Keratinocyte (primary cell): ENCODE data around the gene PIK3CA. TPM values are rescaled to one million over a fixed set of nuclear protein-coding genes. Genes with fewer than 3 reads are reported as not detected.

Experiments used
- DNase-seq: peaks from one replicate; pipeline ENCODE4 v3.0.0-alpha.2; 2011; ENCODE audit warnings: low read depth, missing footprints, low spot score
- FAIRE-seq: peaks from 2 replicates; lab custom pipeline; 2011; peaks lifted over from hg19 to GRCh38; lab: Jason Lieb, UNC
- H2AFZ ChIP-seq: 2 replicates; pipeline ENCODE4 v1.6.0; 2012; ENCODE audit warnings: low read length, control low read depth, inconsistent platforms; ENCODE audit not compliant: control insufficient read depth
- H3K27ac ChIP-seq: 2 replicates; pipeline ENCODE4 v1.5.1; 2011; ENCODE audit warnings: low read length; ENCODE audit not compliant: control insufficient read depth, insufficient read depth
- H3K27me3 ChIP-seq: 3 replicates; pipeline ENCODE4 v1.6.0; 2011; ENCODE audit warnings: low read length; ENCODE audit not compliant: control insufficient read depth, insufficient read depth; ENCODE audit errors: extremely low read depth
- H3K36me3 ChIP-seq, 2 experiments: 2 replicates in 1 of 2; 3 replicates in 1 of 2; pipeline ENCODE4 v1.5.1; 2011; ENCODE audit warnings: low read length in 2 of 2, mild to moderate bottlenecking in 1 of 2; ENCODE audit not compliant: control insufficient read depth in 2 of 2, insufficient read depth in 2 of 2; ENCODE audit errors: extremely low read depth in 1 of 2
- H3K4me1 ChIP-seq: 3 replicates; pipeline ENCODE4 v1.5.1; 2011; ENCODE audit warnings: low read length; ENCODE audit not compliant: control insufficient read depth, insufficient read depth; ENCODE audit errors: extremely low read depth
- H3K4me2 ChIP-seq: 3 replicates; pipeline ENCODE4 v1.6.0; 2011; ENCODE audit warnings: low read depth, low read length; ENCODE audit not compliant: control insufficient read depth, insufficient read depth; ENCODE audit errors: extremely low read depth
- H3K4me3 ChIP-seq, 3 experiments: fragments of 200-600 bp in 1 of 3; sonication (generic) in 1 of 3; 2 replicates in 2 of 3; 3 replicates in 1 of 3; pipeline ENCODE4 v1.5.1; 2011 to 2016; ENCODE audit warnings: low read length in 3 of 3, mild to moderate bottlenecking in 3 of 3, control low read depth in 2 of 3, inconsistent platforms in 1 of 3, low read depth in 1 of 3, mixed read lengths in 1 of 3, mixed run types in 1 of 3, moderate library complexity in 1 of 3; ENCODE audit not compliant: control insufficient read depth in 2 of 3, insufficient read depth in 2 of 3; ENCODE audit errors: extremely low read depth in 1 of 3
- H3K79me2 ChIP-seq: 2 replicates; pipeline ENCODE4 v1.6.0; 2012; ENCODE audit warnings: low read length; ENCODE audit not compliant: control insufficient read depth, insufficient read depth
- H3K9ac ChIP-seq: 3 replicates; pipeline ENCODE4 v1.6.0; 2011; ENCODE audit warnings: low read length; ENCODE audit not compliant: control insufficient read depth, insufficient read depth; ENCODE audit errors: extremely low read depth
- H3K9me1 ChIP-seq: 3 replicates; pipeline ENCODE4 v1.6.0; 2011; ENCODE audit warnings: low read length; ENCODE audit not compliant: control insufficient read depth, insufficient read depth; ENCODE audit errors: extremely low read depth
- H3K9me3 ChIP-seq: 2 replicates; pipeline ENCODE4 v1.5.1; 2012; ENCODE audit warnings: low read depth, low read length; ENCODE audit not compliant: control insufficient read depth
- H4K20me1 ChIP-seq: 3 replicates; pipeline ENCODE4 v1.6.0; 2011; ENCODE audit warnings: low read length; ENCODE audit not compliant: control insufficient read depth, insufficient read depth; ENCODE audit errors: extremely low read depth
- CTCF ChIP-seq, 3 experiments: IDR thresholded peaks in 1 of 3; conservative IDR thresholded peaks in 1 of 3; optimal IDR thresholded peaks in 1 of 3; 2 replicates in 2 of 3; 3 replicates in 1 of 3; pipeline versions ENCODE3 to v1.5.1; 2011; ENCODE audit warnings: low read length in 3 of 3, mild to moderate bottlenecking in 3 of 3, moderate library complexity in 2 of 3, control low read depth in 1 of 3, inconsistent platforms in 1 of 3; ENCODE audit not compliant: insufficient read depth in 2 of 3; ENCODE audit errors: extremely low read depth in 1 of 3
- EZH2 ChIP-seq: IDR thresholded peaks from one replicate; pipeline ENCODE4 v1.6.1; 2012; ENCODE audit warnings: inconsistent platforms, mild to moderate bottlenecking, low read length, moderate library complexity
- dilution Hi-C: fragments of 300-500 bp; cut with MboI; formaldehyde crosslinking; loops from one replicate; pipeline ENCODE4 v1.7.0; 2020; ENCODE audit warnings: low sequenced_read_pairs; ENCODE audit not compliant: extremely low pct_ligation_motif_present
- polyA plus RNA-seq, 5 experiments: library from polyadenylated mRNA; depleted of rRNA in 3 of 5; stranded (reverse) in 3 of 5; stranded (forward) in 1 of 5; unstranded in 1 of 5; fragments of >200 nt; gene quantifications; 1 replicate in 1 of 5; 2 replicates in 3 of 5; 3 replicates in 1 of 5; pipeline versions ENCODE4 v1.2.1 to v1.2.3, GENCODE V29; 2011 to 2012; ENCODE audit warnings: missing spikeins in 2 of 5, low read depth in 1 of 5, low replicate concordance in 1 of 5

PIK3CA gene
- polyA plus RNA-seq, 1 donor (not counting 4 experiments of a cell fraction or from before 2014, with no cell fraction given): 12.0 TPM

- Histone ChIP-seq H3K27me3 (no peaks in the 10 kb centered on the region), H3K79me2 (peaks cover 5% of the 10 kb centered on the region), H2AFZ (no peak overlapping the region), H3K4me3 (no peak overlapping the region), H3K9me1 (no peaks in the 10 kb centered on the region), H3K9ac (no peak overlapping the region), H4K20me1 (no peaks in the 10 kb centered on the region), H3K9me3 (no peaks in the 10 kb centered on the region), H3K27ac (no peak overlapping the region), H3K36me3 (no peaks in the 10 kb centered on the region), H3K4me2 (no peak overlapping the region), H3K4me1 (no peaks in the 10 kb centered on the region)
- FAIRE-seq (no peak), DNase-seq (no peak)
- dilution Hi-C loops: no loop called here
- TF ChIP-seq CTCF (optimal IDR thresholded peaks at IDR 0.05 in 1 of 3, IDR thresholded peaks at IDR 0.05 in 1 of 3, conservative IDR thresholded peaks at IDR 0.05 in 1 of 3; ENCODE audit: extremely low read depth in 1 of 3, insufficient read depth in 2 of 3, low read length in 3 of 3): no peak
- TF ChIP-seq EZH2: no peak
Measured at GRCh38 chr3:179175358-179175757, 27.2 kb downstream of the PIK3CA start.

- H3K9ac ChIP-seq: no peak overlapping the region
- H3K36me3 ChIP-seq: no peaks in the 10 kb centered on the region
- H3K27me3 ChIP-seq: no peaks in the 10 kb centered on the region
- H2AFZ ChIP-seq: no peak overlapping the region
- no peaks in the 10 kb centered on the region for H3K9me3 ChIP-seq
- H3K9me1 ChIP-seq: no peaks in the 10 kb centered on the region
- dilution Hi-C loops: no loop called here
- TF ChIP-seq EZH2 (no peak), CTCF (optimal IDR thresholded peaks at IDR 0.05 in 1 of 3, IDR thresholded peaks at IDR 0.05 in 1 of 3, conservative IDR thresholded peaks at IDR 0.05 in 1 of 3; ENCODE audit: extremely low read depth in 1 of 3, insufficient read depth in 2 of 3, low read length in 3 of 3) (no peak)
- no peak for DNase-seq
- peaks cover 8% of the 10 kb centered on the region for H3K79me2 ChIP-seq
- H3K27ac ChIP-seq: no peak overlapping the region
- no peak overlapping the region for H3K4me2 ChIP-seq
- H3K4me1 ChIP-seq: peaks cover 6% of the 10 kb centered on the region
- no peaks in the 10 kb centered on the region for H4K20me1 ChIP-seq
- H3K4me3 ChIP-seq: no peak overlapping the region
- no peak for FAIRE-seq
Measured at GRCh38 chr3:179177611-179178010, 29.5 kb downstream of the PIK3CA start.
